ENCODE data around the gene PSD2. TPM values are rescaled to one million over a fixed set of nuclear protein-coding genes. Genes with fewer than 3 reads are reported as not detected.

The PSD2 gene
- total and polyA plus RNA-seq, 2 experiments from 2014 or later, result 0.08 to 0.10 TPM

DNA sequence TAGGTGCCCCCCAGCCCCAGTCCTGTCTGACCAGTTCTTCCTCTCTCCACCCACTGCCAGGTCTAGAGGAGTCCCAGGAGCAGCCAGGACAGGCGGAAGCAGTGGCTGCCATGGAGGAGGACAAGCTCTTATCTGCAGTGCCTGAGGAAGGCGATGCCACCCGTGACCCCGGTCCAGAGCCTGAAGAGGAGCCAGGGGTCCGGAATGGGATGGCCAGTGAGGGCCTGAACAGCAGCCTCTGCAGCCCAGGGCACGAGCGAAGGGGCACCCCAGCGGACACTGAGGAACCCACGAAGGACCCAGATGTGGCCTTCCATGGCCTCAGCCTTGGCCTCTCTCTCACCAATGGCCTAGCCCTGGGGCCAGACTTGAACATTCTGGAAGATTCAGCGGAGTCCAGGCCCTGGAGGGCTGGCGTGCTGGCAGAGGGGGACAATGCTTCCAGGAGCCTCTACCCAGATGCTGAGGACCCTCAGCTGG lies 13.8 kb downstream of the PSD2 start:
- Histone ChIP-seq H3K27me3 (ENCODE audit: insufficient read depth) (no peaks in the 10 kb centered on the region), H3K4me1 (ENCODE audit: insufficient read depth) (no peaks in the 10 kb centered on the region), H4K20me1 (replicated peaks; ENCODE audit: insufficient read depth) (no peaks in the 10 kb centered on the region), H3K27ac (ENCODE audit: low read depth) (no peak overlapping the region), H3K4me2 (no peak overlapping the region), H3K9me2 (ENCODE audit: insufficient read depth) (no peaks in the 10 kb centered on the region), H3K36me3 (ENCODE audit: insufficient read depth) (no peaks in the 10 kb centered on the region), H2AFZ (no peak overlapping the region), H3K4me3 (no peak overlapping the region), H3K79me2 (replicated peaks; ENCODE audit: insufficient read depth) (no peaks in the 10 kb centered on the region), H3F3A (replicated peaks; ENCODE audit: low read depth) (no peaks in the 10 kb centered on the region)
- Mint-ChIP-seq H3K4me3 (no peak overlapping the region), H3K4me1 (no peaks in the 10 kb centered on the region; the same call in 2 of the 3 replicates), H3K27me3 (ENCODE audit: insufficient read depth, low read depth, poor library complexity) (peaks cover 21% of the 10 kb centered on the region), H3K9me3 (no peaks in the 10 kb centered on the region; the same call in 2 of the 3 replicates), H3K36me3 (ENCODE audit: low read depth) (no peaks in the 10 kb centered on the region), H3K27ac (no peak overlapping the region)
- DNase-seq (ENCODE audit: low spot score), result no peak
- no peak for ATAC-seq
- TF ChIP-seq JUNB (IDR thresholded peaks at IDR 0.05; ENCODE audit: unreplicated experiment), result no peak
- no peak for TF ChIP-seq NANOG (IDR thresholded peaks at IDR 0.05; ENCODE audit: borderline replicate concordance)
- TF ChIP-seq, protein P1, sequence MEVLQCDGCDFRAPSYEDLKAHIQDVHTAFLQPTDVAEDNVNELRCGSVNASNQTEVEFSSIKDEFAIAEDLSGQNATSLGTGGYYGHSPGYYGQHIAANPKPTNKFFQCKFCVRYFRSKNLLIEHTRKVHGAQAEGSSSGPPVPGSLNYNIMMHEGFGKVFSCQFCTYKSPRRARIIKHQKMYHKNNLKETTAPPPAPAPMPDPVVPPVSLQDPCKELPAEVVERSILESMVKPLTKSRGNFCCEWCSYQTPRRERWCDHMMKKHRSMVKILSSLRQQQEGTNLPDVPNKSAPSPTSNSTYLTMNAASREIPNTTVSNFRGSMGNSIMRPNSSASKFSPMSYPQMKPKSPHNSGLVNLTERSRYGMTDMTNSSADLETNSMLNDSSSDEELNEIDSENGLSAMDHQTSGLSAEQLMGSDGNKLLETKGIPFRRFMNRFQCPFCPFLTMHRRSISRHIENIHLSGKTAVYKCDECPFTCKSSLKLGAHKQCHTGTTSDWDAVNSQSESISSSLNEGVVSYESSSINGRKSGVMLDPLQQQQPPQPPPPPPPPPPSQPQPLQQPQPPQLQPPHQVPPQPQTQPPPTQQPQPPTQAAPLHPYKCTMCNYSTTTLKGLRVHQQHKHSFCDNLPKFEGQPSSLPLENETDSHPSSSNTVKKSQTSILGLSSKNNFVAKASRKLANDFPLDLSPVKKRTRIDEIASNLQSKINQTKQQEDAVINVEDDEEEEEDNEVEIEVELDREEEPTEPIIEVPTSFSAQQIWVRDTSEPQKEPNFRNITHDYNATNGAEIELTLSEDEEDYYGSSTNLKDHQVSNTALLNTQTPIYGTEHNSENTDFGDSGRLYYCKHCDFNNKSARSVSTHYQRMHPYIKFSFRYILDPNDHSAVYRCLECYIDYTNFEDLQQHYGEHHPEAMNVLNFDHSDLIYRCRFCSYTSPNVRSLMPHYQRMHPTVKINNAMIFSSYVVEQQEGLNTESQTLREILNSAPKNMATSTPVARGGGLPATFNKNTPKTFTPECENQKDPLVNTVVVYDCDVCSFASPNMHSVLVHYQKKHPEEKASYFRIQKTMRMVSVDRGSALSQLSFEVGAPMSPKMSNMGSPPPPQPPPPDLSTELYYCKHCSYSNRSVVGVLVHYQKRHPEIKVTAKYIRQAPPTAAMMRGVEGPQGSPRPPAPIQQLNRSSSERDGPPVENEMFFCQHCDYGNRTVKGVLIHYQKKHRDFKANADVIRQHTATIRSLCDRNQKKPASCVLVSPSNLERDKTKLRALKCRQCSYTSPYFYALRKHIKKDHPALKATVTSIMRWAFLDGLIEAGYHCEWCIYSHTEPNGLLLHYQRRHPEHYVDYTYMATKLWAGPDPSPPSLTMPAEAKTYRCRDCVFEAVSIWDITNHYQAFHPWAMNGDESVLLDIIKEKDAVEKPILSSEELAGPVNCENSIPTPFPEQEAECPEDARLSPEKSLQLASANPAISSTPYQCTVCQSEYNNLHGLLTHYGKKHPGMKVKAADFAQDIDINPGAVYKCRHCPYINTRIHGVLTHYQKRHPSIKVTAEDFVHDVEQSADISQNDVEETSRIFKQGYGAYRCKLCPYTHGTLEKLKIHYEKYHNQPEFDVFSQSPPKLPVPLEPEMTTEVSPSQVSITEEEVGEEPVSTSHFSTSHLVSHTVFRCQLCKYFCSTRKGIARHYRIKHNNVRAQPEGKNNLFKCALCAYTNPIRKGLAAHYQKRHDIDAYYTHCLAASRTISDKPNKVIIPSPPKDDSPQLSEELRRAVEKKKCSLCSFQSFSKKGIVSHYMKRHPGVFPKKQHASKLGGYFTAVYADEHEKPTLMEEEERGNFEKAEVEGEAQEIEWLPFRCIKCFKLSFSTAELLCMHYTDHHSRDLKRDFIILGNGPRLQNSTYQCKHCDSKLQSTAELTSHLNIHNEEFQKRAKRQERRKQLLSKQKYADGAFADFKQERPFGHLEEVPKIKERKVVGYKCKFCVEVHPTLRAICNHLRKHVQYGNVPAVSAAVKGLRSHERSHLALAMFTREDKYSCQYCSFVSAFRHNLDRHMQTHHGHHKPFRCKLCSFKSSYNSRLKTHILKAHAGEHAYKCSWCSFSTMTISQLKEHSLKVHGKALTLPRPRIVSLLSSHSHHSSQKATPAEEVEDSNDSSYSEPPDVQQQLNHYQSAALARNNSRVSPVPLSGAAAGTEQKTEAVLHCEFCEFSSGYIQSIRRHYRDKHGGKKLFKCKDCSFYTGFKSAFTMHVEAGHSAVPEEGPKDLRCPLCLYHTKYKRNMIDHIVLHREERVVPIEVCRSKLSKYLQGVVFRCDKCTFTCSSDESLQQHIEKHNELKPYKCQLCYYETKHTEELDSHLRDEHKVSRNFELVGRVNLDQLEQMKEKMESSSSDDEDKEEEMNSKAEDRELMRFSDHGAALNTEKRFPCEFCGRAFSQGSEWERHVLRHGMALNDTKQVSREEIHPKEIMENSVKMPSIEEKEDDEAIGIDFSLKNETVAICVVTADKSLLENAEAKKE (CRISPR knock-in tag; IDR thresholded peaks at IDR 0.05), result no peak
- no peak for TF ChIP-seq EZH2 (IDR thresholded peaks at IDR 0.05; ENCODE audit: low read depth, unreplicated experiment)
- no peak for TF ChIP-seq ETS1 (IDR thresholded peaks at IDR 0.05)
- no peak for TF ChIP-seq ZNF114 (CRISPR knock-in tag; IDR thresholded peaks at IDR 0.05)
- no peak for TF ChIP-seq STAT1 (IDR thresholded peaks at IDR 0.05; ENCODE audit: unreplicated experiment)
- no peak for TF ChIP-seq ZNF331 (CRISPR knock-in tag; IDR thresholded peaks at IDR 0.05; ENCODE audit: low read depth)
- TF ChIP-seq CREB1 (CRISPR knock-in tag; IDR thresholded peaks at IDR 0.05; ENCODE audit: low read depth), result no peak
- no peak for TF ChIP-seq REST (IDR thresholded peaks at IDR 0.05; ENCODE audit: unreplicated experiment)
- TF ChIP-seq CTCF (conservative IDR thresholded peaks at IDR 0.05; ENCODE audit: low read depth in 2 of 2), result no peak
- TF ChIP-seq POLR2AphosphoS5 (IDR thresholded peaks at IDR 0.05; ENCODE audit: low read depth), result no peak
- TF ChIP-seq EZH2phosphoT487 (IDR thresholded peaks at IDR 0.05; ENCODE audit: unreplicated experiment), result no peak
